Activated effector memory CD4-positive, alpha-beta T cell treated with anti-CD3 and anti-CD28 coated beads, Interleukin-2, amount 50 U/mL, for 16 hours (primary cell): ENCODE measurements around the gene ETFB.

Experiments used
- DNase-seq: peaks from one replicate; pipeline ENCODE4 v3.0.0-alpha.2; 2020

ETFB gene

GRCh38 chr19:51351266-51351990, 14.8 kb downstream of the ETFB start:
- no peak for DNase-seq

DNA sequence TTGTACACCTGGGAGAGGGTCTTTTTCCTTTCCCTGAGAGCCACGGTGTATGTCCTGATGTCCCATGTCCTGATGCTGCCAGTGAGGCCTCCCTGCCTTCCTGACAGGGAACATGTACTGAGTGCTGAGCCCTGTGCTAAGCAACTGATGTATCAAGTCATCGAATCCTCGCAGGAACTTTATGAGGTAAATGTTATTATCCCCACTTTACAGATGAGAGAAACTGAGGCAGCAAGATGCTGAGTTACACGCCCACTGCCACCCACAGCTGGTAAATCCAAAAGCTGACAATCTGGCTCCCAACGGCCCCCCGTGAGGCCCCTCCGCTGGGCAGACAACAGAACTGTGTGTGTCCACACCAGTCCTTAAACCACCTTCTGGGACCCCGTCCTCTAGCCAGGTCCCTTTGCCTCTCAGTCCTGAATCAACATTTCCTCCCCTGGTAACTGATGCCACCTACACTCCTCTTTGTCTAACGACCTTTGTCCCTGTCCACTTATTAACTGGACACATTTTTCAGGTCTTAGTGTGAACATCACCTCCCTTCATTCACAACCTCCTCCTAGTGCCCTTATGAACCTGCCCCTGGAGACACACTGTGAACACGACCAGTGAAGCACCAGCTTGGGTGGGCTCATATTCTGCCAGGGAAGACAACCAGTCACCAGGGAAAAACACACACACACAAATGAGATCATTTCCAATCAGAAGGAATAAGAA, 18.8 kb downstream of the ETFB start:
- no peak for DNase-seq

DNA sequence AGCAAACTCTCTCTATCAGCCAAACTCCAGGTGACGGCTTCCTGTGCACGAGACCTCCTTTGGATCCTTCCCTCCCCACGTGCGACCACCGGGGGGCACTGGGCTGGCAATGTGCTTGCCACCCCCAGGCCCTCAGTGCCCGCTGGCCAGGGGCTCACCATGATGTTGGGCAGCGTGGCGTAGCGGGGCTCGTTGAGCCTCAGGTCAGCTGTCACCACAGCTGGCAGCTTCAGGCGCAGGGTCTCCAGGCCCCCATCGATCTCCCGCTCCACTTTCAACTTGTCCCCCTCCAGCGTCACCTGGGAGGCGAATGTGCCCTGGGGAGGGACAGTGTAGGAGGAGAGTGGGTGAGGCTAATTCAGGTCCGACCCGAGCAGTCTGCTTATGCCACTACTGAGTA, 19.4 kb downstream of the ETFB start:
- DNase-seq = no peak

DNA sequence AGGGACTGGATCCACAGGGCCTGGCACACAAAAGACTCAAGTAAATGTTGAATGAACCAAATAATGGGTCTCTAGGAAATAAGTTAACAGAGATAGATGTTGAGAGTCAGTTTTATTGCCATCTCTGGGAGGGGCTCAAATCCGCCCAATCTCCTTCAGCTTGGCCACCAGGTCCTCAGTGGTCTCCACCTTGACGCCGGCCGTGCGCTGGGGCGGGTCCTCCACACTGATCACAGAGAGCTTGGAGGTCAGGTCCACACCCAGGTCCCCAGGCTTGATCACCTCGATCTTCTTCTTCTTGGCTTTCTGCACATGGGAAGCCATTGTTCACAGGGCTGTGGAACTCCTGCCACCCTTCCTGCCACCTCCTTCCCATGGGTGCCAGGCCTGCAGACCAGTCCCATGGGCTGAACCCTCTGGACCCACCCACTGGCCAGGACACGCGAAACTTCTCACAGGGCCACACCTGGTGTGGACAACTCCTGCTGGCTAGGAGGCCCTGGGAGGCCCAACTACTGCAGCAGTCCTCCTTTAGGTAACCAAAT, 21.0 kb downstream of the ETFB start:
- no peak for DNase-seq

DNA sequence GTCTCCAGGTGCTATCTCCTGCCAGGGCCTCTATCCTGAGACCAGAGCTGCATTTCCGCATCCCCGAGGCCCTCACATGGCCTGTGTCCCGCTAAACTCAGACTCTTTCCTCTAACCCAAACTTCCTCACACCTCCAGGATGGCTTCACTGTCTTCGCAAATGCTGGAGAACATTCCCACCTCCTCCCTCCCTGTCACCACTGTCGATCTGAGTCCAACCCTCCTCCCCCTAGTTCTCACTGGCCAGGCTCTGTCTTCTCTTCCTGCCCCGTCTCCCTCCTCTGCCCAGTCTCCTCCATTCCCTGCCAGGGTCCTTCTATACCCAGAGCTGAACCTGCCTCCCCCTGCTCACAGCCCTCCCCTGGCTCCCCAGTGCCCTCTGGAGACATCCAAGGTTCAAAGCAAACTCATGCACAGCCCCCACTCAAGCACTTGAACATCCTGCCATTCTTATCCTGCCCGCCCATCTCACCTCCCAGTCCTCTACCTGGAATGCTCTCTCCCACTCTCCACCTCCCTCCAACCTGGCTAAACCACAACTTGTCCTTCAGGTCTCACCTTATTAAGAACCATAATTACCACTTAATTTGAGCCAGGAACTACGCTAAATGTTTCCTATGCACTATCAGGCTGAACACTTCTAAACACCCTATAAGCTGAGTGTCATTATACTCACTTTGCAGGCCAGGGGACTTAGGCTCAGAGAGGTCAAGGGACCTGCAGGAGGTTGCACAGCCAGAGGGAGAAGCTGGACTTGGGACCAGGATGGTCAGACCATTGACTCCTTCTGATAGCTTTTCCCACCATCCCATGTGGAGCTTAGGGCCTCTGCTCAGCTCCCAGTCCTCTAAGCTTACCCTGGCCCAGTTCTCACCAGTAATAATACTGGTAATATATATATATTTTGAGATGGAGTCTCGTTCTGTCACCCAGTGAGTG, 23.3 kb downstream of the ETFB start:
- DNase-seq = no peak

- DNase-seq = no peak
Measured at GRCh38 chr19:51341976-51342580, 24.1 kb downstream of the ETFB start, which contains the start of gene VSIG10L. Gene VSIG10L, minus strand, starts transcription at chr19:51342139. Its CDS starts 15 bp downstream, at chr19:51342124.

GRCh38 chr19:51341066-51341465, 25.1 kb downstream of the ETFB start:
- no peak for DNase-seq

GRCh38 chr19:51339687-51340656, 26.2 kb downstream of the ETFB start:
- peak; percentile 95 for DNase-seq

- no peak for DNase-seq
Measured at GRCh38 chr19:51339313-51339686, 26.9 kb downstream of the ETFB start.

DNA sequence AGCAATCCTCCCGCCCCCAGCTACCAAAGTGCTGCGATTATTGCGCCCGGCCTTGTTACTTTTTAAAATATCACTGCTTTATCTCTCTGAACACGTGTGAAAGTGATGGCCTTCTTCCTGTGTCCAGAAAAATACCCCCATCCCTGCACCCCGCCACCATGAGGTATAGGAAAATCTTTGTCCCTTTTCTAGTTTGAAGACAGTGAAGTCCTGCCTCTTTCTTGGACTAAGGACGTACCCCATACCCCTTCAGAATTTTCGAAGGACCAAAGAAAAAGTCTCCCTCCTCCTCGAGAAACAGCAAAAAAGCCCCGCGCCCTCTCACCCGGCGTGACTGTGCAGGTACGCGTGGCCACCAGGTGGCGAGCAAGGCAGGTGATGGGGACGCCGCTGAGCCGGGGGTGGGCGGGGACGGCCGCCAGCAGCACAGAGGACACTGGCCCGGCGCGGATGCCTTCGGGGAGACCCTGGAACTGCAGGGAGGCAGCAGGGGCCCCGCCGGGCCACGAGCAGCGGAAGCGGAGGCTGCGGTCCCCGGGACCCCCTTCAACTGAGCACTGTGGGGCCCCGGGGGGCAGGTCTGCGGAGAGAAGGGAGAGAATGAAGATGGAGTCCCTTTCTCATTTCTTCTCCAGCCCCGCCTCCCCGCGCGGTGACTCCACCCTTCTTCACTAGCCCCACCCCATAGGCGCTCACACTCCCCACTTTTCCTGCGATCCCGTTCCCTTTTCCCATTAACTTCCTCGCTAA, 27.4 kb downstream of the ETFB start:
- peak; percentile 94 for DNase-seq

GRCh38 chr19:51337861-51338562, 28.2 kb downstream of the ETFB start:
- no peak for DNase-seq

GRCh38 chr19:51337141-51337860, 28.9 kb downstream of the ETFB start:
- no peak for DNase-seq

DNA sequence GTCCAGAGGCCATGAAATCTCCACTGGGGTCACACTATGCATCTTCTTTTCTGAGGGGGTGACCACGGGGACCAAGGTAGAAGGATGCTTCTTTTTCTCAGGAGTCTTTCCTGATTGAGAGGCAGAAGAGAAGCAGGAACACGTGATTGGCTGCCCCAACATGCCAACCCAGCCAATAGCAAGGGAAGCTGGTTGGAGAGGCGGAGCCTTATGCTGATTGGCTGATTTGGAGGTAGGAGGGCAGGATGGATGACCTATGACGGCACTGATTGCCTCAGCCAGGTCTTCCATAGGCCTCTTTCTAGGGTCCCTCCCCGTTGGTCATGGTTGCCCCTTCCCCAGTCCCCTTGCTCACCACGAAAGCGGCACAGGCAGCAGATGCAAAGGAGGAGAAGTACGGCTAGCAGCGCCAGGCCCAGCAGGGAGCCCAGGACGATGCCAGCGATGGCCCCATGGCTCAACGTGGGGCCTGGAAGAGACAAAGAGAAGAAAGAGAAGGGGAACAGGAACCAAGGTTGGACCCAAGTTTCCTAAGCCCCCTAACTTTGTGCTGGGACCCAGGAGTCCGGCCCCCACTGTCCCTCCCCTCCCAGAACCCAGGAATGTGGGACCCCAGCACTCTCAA, 32.2 kb downstream of the ETFB start:
- DNase-seq = no peak

DNA sequence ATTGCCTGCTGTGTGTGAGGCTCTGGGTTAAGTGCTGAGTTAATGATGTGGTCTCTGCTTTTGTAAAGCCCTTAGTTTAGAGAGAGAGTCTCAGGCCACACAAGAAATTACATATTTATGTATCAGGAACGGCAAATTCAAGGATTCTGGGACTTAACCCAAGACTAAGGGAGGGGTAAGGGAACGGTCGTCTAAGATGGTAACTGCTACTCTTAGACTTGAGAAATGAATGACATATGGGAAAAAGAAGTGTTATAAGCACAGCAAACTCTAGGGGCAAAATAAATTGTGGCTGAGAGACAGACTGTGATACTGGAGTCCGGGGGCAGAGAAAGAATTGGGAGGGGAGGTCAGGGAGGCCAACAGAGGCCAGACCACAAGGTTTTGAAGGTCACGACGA, 34.5 kb downstream of the ETFB start:
- DNase-seq = no peak

GRCh38 chr19:51331193-51331592, 35.0 kb downstream of the ETFB start:
- no peak for DNase-seq

DNA sequence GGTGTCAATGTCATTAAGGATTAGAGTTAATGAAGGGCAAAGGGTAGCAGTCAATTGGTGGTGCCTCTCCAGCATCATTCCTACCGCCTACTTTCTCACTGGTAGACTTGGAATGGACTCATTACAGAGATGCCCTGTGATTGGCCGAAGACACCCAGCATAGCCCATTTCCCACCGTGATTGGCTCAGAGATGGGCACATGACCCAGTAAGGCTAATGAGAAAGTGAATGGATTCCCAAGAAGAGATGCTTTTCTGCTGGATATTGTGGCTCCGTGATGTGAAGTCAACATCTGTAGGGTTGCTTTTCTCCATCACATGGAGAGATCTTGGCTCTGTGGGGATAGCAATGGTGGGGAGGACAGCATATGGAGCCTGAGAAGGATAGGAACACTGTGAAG, 35.8 kb downstream of the ETFB start:
- no peak for DNase-seq

DNA sequence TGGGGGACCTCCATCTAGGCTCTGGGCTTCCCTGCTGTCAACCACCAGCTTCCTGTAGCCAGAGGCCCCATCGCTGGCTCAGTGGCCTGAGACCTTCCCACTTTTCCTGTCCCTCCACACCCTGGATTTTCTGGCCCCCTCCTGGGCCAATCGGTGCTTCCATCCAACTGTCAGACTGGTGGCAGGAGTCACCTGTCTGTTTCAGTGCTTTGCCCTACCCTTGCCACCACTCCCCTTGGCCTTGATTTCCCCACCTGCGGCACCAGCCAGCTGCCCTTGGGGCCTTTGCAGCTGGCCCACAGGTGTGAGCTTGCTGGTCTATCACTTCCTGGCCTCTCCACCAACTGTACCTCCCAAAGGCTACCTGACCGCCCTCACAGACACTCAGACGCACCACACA, 36.8 kb downstream of the ETFB start:
- DNase-seq = no peak

DNA sequence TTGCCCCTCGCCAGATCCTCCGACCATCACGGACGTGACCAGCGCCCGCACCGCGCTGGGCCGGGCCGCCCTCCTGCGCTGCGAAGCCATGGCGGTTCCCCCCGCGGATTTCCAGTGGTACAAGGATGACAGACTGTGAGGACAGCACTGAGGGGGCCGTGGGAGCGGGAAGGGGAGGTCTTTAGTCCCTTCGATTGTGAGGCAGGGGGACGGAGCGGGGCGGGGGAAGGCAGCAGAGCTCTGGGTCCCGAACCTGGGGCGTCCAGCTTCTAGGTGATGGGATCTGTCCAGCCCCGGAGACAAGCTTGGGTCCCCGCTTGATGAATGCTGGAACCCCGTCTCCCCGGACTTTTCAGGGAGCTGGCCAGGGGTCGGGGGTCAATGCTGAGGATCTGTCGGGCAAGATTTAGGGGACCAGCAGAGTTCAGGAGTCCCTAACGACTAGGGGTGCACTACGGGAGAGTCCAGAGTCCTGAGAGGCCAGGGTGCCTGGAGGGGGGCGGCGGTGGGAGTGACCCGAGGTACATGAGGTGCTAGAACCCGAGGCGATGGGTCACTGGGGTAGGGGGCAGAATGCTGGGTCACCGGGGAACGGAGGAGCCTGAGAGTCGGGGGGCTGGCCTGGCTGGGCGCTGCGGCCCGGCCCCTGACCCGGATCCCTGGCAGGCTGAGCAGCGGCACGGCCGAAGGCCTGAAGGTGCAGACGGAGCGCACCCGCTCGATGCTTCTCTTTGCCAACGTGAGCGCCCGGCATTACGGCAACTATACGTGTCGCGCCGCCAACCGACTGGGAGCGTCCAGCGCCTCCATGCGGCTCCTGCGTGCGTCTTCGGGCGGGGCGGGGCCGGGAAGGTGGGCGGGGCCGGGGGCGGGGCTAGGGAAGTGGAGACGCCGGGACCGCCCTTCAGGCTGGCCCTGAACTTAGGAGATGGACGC, 38.9 kb downstream of the ETFB start:
- DNase-seq = peak; percentile 80
